BLaER1 (cell line): ENCODE results near the gene TTC39B.

Source experiments
- H3K27ac ChIP-seq: shearing (Covaris generic); formaldehyde crosslinking; 2 replicates; pipeline ENCODE4 v1.8.1; 2022
- H3K27me3 ChIP-seq: shearing (Covaris generic); formaldehyde crosslinking; 2 replicates; pipeline ENCODE4 v1.8.1; 2022
- H3K36me3 ChIP-seq: shearing (Covaris generic); formaldehyde crosslinking; 2 replicates; pipeline ENCODE4 v1.8.1; 2022
- H3K4me1 ChIP-seq: shearing (Covaris generic); formaldehyde crosslinking; 2 replicates; pipeline ENCODE4 v1.8.1; 2022
- H3K4me2 ChIP-seq: shearing (Covaris generic); formaldehyde crosslinking; 2 replicates; pipeline ENCODE4 v1.8.1; 2022
- H3K4me3 ChIP-seq: shearing (Covaris generic); formaldehyde crosslinking; 2 replicates; pipeline ENCODE4 v1.8.1; 2022
- H3K9ac ChIP-seq: shearing (Covaris generic); formaldehyde crosslinking; 2 replicates; pipeline ENCODE4 v1.8.1; 2022
- H3K9me3 ChIP-seq: shearing (Covaris generic); formaldehyde crosslinking; 2 replicates; pipeline ENCODE4 v1.8.1; 2022
- H4K20me1 ChIP-seq: shearing (Covaris generic); formaldehyde crosslinking; 2 replicates; pipeline ENCODE4 v1.8.1; 2022
- Cebpa-rat ChIP-seq: shearing (Covaris generic); IDR thresholded peaks from 2 replicates; pipeline ENCODE4 v1.8.1; 2022

Gene TTC39B

DNA sequence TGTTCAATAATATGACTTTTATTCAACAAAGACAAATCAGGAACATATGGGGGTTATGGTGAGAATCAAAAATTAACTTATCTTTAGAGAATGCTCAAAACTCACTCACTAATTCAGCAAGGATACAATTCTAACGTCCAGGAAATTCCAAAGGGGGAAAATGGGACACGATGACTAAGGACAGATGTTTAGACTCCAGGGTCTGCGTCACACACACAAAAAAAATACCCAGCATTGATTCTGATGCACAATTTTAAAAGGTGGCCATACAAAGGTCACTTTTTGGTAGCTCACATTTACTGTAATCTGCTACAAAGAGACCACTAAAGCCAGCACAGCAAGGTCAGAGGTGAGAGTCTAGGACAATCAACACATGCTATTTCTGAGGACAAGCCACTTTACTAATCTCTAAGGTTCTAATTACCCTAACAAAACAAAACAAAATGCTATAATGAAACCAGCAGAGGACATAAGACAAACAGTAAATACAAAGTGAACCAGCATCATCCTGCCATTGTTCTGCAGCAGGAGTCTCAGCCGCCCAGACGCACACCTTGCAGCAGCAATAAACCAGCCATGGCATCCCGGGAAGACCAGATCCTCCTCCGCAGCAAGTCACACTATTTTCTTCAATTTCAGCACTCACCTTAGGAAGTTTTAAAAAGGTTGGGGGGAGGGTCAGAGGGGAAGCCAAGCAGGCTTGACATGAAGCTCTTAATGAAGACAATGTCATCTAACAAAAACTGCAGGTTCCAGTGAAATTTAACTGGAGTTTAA lies 57.8 kb downstream of the TTC39B start:
- Histone ChIP-seq H3K4me3 (no peak overlapping the region), H3K27me3 (no peaks in the 10 kb centered on the region), H3K4me1 (no peaks in the 10 kb centered on the region), H3K9me3 (no peaks in the 10 kb centered on the region), H3K4me2 (no peak overlapping the region), H4K20me1 (no peaks in the 10 kb centered on the region), H3K36me3 (no peaks in the 10 kb centered on the region), H3K9ac (no peak overlapping the region), H3K27ac (no peak overlapping the region)
- TF ChIP-seq Cebpa-rat: no peak

DNA sequence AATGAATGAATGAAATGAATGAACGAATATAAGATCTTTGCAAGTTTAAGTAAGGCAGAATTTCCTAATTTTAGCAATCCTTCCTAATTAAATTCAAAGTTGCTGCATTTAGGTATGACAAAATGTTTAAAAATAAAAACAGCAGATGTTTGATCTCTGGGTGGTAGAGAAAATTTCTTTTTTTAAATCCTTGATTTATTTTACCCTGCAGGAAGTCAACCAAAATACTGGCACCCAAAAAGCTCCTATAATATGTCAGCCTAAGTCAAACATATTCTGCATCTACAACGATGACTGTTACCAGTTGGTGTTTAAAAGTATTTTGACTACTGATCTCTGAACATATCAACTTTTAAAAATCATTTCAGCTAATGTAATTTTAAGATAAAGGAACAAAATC lies 58.4 kb downstream of the TTC39B start:
- TF ChIP-seq Cebpa-rat: no peak
- no peaks in the 10 kb centered on the region for H4K20me1 ChIP-seq
- no peaks in the 10 kb centered on the region for H3K9me3 ChIP-seq
- H3K4me1 ChIP-seq: no peaks in the 10 kb centered on the region
- no peaks in the 10 kb centered on the region for H3K36me3 ChIP-seq
- no peak overlapping the region for H3K4me3 ChIP-seq
- no peak overlapping the region for H3K4me2 ChIP-seq
- H3K27ac ChIP-seq: no peak overlapping the region
- H3K9ac ChIP-seq: no peak overlapping the region
- no peaks in the 10 kb centered on the region for H3K27me3 ChIP-seq

DNA sequence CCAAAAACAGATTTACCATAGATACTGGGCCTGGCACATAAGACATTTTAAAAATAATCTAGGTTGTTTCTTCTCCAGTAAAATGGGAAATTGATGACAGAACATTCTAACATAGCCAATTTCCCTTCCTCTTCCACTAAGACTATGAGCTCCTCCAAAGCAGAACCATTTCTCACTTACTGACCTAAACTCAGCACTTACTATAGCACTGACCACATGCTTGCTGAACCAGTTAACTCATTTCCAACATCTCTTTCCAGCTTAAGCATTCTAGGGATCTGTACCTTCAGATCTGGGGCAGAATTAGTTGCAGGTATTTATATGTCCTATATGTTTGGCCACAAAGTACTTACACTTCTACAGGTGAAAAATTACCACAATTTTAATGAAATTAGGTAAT lies 58.9 kb downstream of the TTC39B start:
- TF ChIP-seq Cebpa-rat: no peak
- Histone ChIP-seq H3K4me1 (no peaks in the 10 kb centered on the region), H3K4me2 (no peak overlapping the region), H4K20me1 (no peaks in the 10 kb centered on the region), H3K27ac (no peak overlapping the region), H3K27me3 (no peaks in the 10 kb centered on the region), H3K4me3 (no peak overlapping the region), H3K9me3 (no peaks in the 10 kb centered on the region), H3K9ac (no peak overlapping the region), H3K36me3 (no peaks in the 10 kb centered on the region)

DNA sequence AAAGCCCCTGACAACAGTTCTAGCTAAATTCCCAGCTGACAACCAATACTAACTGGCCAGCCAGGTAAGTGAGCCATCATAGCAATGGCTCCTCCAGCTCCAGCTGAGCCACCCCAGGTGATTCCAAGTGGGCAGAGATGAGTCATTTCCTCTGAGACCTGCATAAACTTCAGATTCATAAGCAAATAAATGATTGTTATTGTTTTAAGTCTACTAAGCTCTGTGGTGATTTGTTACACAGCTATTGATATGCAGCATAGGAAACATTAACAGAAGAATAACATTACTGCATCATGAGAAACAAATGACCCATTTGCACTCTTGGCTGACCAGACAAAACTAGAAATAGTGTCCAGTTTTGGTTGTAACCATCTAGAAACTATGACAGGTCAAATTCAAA lies 60.3 kb downstream of the TTC39B start:
- Histone ChIP-seq H3K9me3 (no peaks in the 10 kb centered on the region), H3K4me3 (no peak overlapping the region), H4K20me1 (no peaks in the 10 kb centered on the region), H3K27ac (no peak overlapping the region), H3K9ac (no peak overlapping the region), H3K36me3 (no peaks in the 10 kb centered on the region), H3K4me2 (no peak overlapping the region), H3K4me1 (no peaks in the 10 kb centered on the region), H3K27me3 (no peaks in the 10 kb centered on the region)
- no peak for TF ChIP-seq Cebpa-rat

DNA sequence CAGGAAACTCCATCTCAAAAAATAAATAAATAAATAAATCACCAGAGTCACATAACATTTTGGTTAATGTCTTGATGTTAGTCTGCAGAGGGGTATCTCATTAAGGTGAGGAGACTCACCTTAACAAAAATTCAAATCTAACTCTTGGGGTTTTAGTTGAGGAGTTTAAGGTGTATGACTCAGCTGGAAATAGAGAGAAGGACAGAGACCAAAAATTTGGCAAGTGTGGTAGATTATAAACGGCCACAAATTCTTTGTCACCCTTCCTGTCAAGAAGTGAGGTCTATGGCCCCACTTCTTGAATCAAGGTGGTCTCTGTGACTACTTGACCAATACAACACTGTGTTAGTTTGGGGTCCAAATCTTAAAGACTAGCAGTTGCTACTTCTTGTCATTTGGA lies 60.8 kb downstream of the TTC39B start:
- Histone ChIP-seq H3K36me3 (no peaks in the 10 kb centered on the region), H3K4me1 (no peaks in the 10 kb centered on the region), H3K4me3 (no peak overlapping the region), H3K27ac (no peak overlapping the region), H3K27me3 (no peaks in the 10 kb centered on the region), H3K9me3 (no peaks in the 10 kb centered on the region), H4K20me1 (no peaks in the 10 kb centered on the region), H3K9ac (no peak overlapping the region), H3K4me2 (no peak overlapping the region)
- no peak for TF ChIP-seq Cebpa-rat

DNA sequence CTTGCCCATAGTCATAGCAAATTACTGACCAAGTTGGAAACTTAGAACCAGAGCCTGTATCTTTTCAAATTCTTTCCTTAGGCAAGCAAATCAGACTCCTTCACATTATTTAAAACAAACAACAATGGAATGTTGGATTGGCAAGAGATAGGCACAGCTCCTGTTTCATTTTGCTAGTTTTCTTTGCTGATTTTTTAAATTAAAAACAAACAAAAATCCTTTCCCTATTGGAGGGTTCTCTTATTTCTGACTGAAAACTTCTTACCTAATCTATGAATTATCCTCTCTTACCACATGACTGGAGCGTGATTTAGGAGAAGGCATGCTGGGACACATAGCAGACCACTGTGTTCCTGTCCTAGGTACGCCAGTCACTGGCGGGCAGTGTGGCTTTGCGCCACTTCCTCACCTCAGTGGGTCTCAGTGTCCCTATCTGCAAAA lies 63.0 kb downstream of the TTC39B start:
- Histone ChIP-seq H3K27me3 (no peaks in the 10 kb centered on the region), H4K20me1 (no peaks in the 10 kb centered on the region), H3K4me1 (peaks cover 12% of the 10 kb centered on the region), H3K4me3 (no peak overlapping the region), H3K36me3 (no peaks in the 10 kb centered on the region), H3K9ac (no peak overlapping the region), H3K27ac (no peak overlapping the region), H3K9me3 (no peaks in the 10 kb centered on the region), H3K4me2 (no peak overlapping the region)
- no peak for TF ChIP-seq Cebpa-rat

DNA sequence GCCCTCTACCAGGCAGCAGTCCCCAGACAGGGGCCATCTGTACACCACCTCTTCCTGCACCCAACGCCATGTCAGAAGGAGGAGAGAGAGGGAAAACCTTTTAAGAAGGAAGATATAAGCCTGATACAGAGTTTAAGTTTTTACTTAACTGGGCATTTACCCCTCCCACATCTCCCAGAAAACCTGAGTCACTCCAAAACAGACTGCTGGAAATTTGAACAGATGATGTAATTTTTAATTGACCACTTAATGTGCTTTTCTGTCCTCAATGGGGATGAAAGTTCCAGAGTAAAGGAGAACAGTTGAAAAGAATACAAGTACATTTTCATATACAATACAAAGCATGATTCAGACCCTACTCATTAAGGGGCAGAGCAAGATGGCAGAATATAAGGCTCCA lies 63.9 kb downstream of the TTC39B start:
- peaks cover 12% of the 10 kb centered on the region for H3K4me1 ChIP-seq
- no peak overlapping the region for H3K4me2 ChIP-seq

DNA sequence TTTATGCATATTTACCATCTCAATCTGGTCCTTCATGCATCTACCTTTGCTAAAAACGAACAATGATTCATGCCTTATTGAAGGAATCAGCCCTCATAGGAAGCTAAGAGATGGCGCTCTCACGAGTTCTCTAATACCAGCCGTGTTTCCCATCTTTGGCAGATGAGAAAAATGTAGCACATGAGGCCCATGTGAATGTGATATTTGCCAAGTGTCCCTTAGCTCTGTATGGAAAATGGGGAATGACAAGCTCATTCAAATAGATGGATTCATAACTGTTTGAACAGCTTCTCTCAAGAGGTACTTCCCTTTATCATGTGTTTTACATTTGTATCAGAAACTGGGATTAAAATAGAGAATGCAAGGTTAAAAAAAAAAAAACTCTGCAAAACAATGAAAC lies 66.1 kb downstream of the TTC39B start:
- no peaks in the 10 kb centered on the region for H3K27me3 ChIP-seq
- H4K20me1 ChIP-seq: no peaks in the 10 kb centered on the region
- no peak overlapping the region for H3K4me3 ChIP-seq
- TF ChIP-seq Cebpa-rat: no peak
- no peak overlapping the region for H3K27ac ChIP-seq
- no peaks in the 10 kb centered on the region for H3K36me3 ChIP-seq
- peak overlapping the region; percentile 38; the same call in 1 of the 2 replicates for H3K4me2 ChIP-seq
- H3K9me3 ChIP-seq: peaks cover 16% of the 10 kb centered on the region
- H3K9ac ChIP-seq: no peak overlapping the region
- peaks cover 12% of the 10 kb centered on the region for H3K4me1 ChIP-seq

More for the DNA sequence above, 63.9 kb downstream of the TTC39B start:
- Histone ChIP-seq H4K20me1 (no peaks in the 10 kb centered on the region), H3K27me3 (no peaks in the 10 kb centered on the region), H3K4me3 (no peak overlapping the region), H3K36me3 (no peaks in the 10 kb centered on the region), H3K27ac (no peak overlapping the region), H3K9me3 (peaks cover 1% of the 10 kb centered on the region), H3K9ac (no peak overlapping the region)
- TF ChIP-seq Cebpa-rat: no peak

DNA sequence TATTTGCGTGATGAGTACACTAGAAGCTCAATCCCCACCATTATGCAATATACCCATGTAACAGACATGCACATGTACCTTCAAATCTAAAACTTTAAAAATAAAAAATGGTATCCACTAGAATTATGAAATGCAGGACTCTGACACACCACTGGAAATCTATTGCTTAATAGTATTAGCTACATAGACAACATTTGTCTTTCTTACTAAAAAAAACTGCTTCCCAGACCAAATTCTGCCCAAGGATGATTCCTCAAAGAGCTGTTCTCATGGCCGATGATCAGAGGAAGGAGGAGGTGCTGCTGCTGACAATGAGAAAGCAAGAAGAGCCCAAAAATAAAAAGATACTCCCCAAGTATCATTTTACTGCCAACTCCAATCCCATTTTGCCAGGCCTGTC lies 67.2 kb downstream of the TTC39B start:
- Histone ChIP-seq H4K20me1 (no peaks in the 10 kb centered on the region), H3K4me1 (peaks cover 12% of the 10 kb centered on the region), H3K36me3 (no peaks in the 10 kb centered on the region), H3K9me3 (peaks cover 26% of the 10 kb centered on the region), H3K4me3 (no peak overlapping the region), H3K4me2 (no peak overlapping the region), H3K9ac (no peak overlapping the region), H3K27me3 (no peaks in the 10 kb centered on the region), H3K27ac (no peak overlapping the region)
- TF ChIP-seq Cebpa-rat: no peak

DNA sequence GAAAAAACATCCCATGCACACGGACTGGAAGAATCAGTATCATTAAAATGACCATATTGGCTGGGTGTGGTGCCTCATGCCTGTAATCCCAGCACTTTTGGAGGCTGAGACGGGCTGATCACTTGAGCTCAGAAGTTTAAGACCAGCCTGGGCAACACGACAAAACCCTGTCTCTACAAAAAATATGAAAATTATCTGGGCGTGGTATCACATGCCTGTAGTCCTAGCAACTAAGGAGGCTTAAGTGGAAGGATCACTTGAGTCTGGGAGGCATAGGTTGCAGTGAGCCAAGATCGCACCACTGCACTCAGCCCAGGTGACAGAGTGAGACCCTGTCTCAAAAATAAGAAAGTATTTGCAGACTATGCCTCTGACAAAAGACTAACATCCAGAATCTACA lies 68.4 kb downstream of the TTC39B start:
- no peaks in the 10 kb centered on the region for H3K27me3 ChIP-seq
- no peak overlapping the region for H3K4me3 ChIP-seq
- TF ChIP-seq Cebpa-rat: no peak

More for the DNA sequence above, 68.4 kb downstream of the TTC39B start:
- Histone ChIP-seq H4K20me1 (no peaks in the 10 kb centered on the region), H3K27ac (no peak overlapping the region), H3K9me3 (peaks cover 37% of the 10 kb centered on the region), H3K36me3 (no peaks in the 10 kb centered on the region), H3K4me1 (peaks cover 12% of the 10 kb centered on the region), H3K9ac (no peak overlapping the region), H3K4me2 (no peak overlapping the region)
